ENCODE data around the gene LIN9.

- TF ChIP-seq POLR2A (IDR thresholded peaks at IDR 0.05) (no peak), CTCF (IDR thresholded peaks at IDR 0.05) (no peak), EP300 (IDR thresholded peaks at IDR 0.05) (no peak)
Observed at GRCh38 chr1:226223157-226223785, 85.7 kb downstream of the LIN9 start, which contains the start of gene MIXL1.

Measured in sigmoid colon (tissue), 4 donors.